ENCODE data around the gene PABPN1L. TPM values are rescaled to one million over a fixed set of nuclear protein-coding genes. Genes with fewer than 3 reads are reported as not detected.

Gene PABPN1L
- total and polyA plus RNA-seq, 2 donors, result 0.09 to 0.34 TPM

- Histone ChIP-seq H3K4me3 (ENCODE audit: low read length in 2 of 2) (no peak overlapping the region), H3K27ac (ENCODE audit: low read depth in 1 of 2, low read length in 1 of 2) (no peak overlapping the region), H3K4me1 (ENCODE audit: control insufficient read depth in 2 of 2, insufficient read depth in 2 of 2, low read length in 2 of 2) (no peaks in the 10 kb centered on the region), H3K9me3 (ENCODE audit: control insufficient read depth in 2 of 2, insufficient read depth in 1 of 2, low read length in 1 of 2) (peaks cover 0 to 1% of the 10 kb centered on the region in 2 donors), H3K36me3 (ENCODE audit: control insufficient read depth in 2 of 2, insufficient read depth in 2 of 2, low read length in 1 of 2) (peaks cover 12 to 24% of the 10 kb centered on the region in 2 donors), H3K27me3 (ENCODE audit: control insufficient read depth in 2 of 2, insufficient read depth in 1 of 2, low read length in 1 of 2) (peaks cover 9 to 25% of the 10 kb centered on the region in 2 donors)
- no peak for DNase-seq (ENCODE audit: low read depth in 6 of 9, low spot score in 9 of 9)
- 97% methylated on average over 15 of the region's 15 CpGs for WGBS
These were observed 718 bp downstream of the PABPN1L start for GRCh38 chr16:88865742-88866141.

- H3K9me3 ChIP-seq (ENCODE audit: control insufficient read depth in 2 of 2, insufficient read depth in 1 of 2, low read length in 1 of 2), result peaks cover 0 to 1% of the 10 kb centered on the region in 2 donors
- H3K4me3 ChIP-seq (ENCODE audit: low read length in 2 of 2), result no peak overlapping the region
- DNase-seq (ENCODE audit: low read depth in 6 of 9, low spot score in 9 of 9), result no peak
- peaks cover 16 to 29% of the 10 kb centered on the region in 2 donors for H3K36me3 ChIP-seq (ENCODE audit: control insufficient read depth in 2 of 2, insufficient read depth in 2 of 2, low read length in 1 of 2)
- no peak overlapping the region for H3K27ac ChIP-seq (ENCODE audit: low read depth in 1 of 2, low read length in 1 of 2)
- 93% methylated on average over 14 of the region's 14 CpGs for WGBS
- peaks cover 5 to 20% of the 10 kb centered on the region in 2 donors for H3K27me3 ChIP-seq (ENCODE audit: control insufficient read depth in 2 of 2, insufficient read depth in 1 of 2, low read length in 1 of 2)
- H3K4me1 ChIP-seq (ENCODE audit: control insufficient read depth in 2 of 2, insufficient read depth in 2 of 2, low read length in 2 of 2), result no peaks in the 10 kb centered on the region
These were observed 1.1 kb downstream of the PABPN1L start for GRCh38 chr16:88865310-88865709.

GRCh38 chr16:88864521-88864920, 1.9 kb downstream of the PABPN1L start:
- no peak overlapping the region for H3K4me3 ChIP-seq (ENCODE audit: low read length in 2 of 2)
- peaks cover 0 to 1% of the 10 kb centered on the region in 2 donors for H3K9me3 ChIP-seq (ENCODE audit: control insufficient read depth in 2 of 2, insufficient read depth in 1 of 2, low read length in 1 of 2)
- WGBS, result 97% methylated on average over 18 of the region's 18 CpGs
- H3K36me3 ChIP-seq (ENCODE audit: control insufficient read depth in 2 of 2, insufficient read depth in 2 of 2, low read length in 1 of 2), result peaks cover 24 to 37% of the 10 kb centered on the region in 2 donors
- H3K4me1 ChIP-seq (ENCODE audit: control insufficient read depth in 2 of 2, insufficient read depth in 2 of 2, low read length in 2 of 2), result no peaks in the 10 kb centered on the region
- no peak overlapping the region for H3K27ac ChIP-seq (ENCODE audit: low read depth in 1 of 2, low read length in 1 of 2)
- DNase-seq (ENCODE audit: low read depth in 6 of 9, low spot score in 9 of 9), result no peak
- H3K27me3 ChIP-seq (ENCODE audit: control insufficient read depth in 2 of 2, insufficient read depth in 1 of 2, low read length in 1 of 2), result peaks cover 2 to 14% of the 10 kb centered on the region in 2 donors

DNA sequence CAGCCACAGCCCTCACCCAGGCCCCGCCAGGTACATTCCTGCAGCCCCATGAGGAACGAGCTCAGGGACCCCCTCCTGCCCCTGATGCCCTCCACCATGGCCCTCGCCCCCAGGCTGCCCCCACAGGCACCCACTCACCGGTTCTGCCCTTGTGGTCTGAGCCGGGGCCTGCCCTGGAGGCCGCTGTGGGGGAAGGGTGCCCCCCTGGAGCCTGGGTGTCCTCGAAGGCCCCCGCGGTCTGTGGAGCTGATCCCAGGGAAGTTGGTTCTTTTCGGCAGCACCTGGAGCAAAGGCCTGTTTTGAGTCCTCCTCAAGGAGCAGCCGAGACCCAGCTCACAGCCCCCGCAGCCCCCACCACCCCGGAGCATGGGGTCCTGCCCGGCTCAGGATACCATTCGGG, 2.4 kb downstream of the PABPN1L start:
- Histone ChIP-seq H3K9me3 (ENCODE audit: control insufficient read depth in 2 of 2, insufficient read depth in 1 of 2, low read length in 1 of 2) (peaks cover 0 to 1% of the 10 kb centered on the region in 2 donors), H3K27me3 (ENCODE audit: control insufficient read depth in 2 of 2, insufficient read depth in 1 of 2, low read length in 1 of 2) (peaks cover 0 to 9% of the 10 kb centered on the region in 2 donors), H3K4me1 (ENCODE audit: control insufficient read depth in 2 of 2, insufficient read depth in 2 of 2, low read length in 2 of 2) (no peaks in the 10 kb centered on the region), H3K4me3 (ENCODE audit: low read length in 2 of 2) (no peak overlapping the region), H3K36me3 (ENCODE audit: control insufficient read depth in 2 of 2, insufficient read depth in 2 of 2, low read length in 1 of 2) (peaks cover 28 to 39% of the 10 kb centered on the region in 2 donors), H3K27ac (ENCODE audit: low read depth in 1 of 2, low read length in 1 of 2) (no peak overlapping the region)
- no peak for DNase-seq (ENCODE audit: low read depth in 6 of 9, low spot score in 9 of 9)
- WGBS, result 95% methylated on average over 15 of the region's 15 CpGs

DNA sequence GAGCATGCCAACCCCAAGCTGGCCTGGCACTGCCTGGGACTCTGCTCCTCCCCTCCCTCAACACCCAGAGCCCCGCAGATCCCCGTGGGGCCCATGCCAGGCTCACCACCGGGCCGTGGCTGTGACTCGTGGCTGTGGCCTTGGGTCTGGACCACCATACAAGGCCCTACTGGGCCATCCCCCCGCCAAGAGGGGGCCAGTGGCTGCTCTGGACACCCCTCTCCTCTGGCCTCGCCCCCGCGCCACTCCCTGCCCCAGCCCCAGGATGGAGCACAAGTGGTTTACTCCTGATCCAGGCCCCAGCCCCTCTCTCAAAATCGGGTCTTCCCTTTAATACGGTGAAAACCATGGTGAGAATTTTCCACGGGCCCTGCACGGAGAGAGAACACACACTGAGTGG, 3.0 kb downstream of the PABPN1L start:
- Histone ChIP-seq H3K36me3 (ENCODE audit: control insufficient read depth in 2 of 2, insufficient read depth in 2 of 2, low read length in 1 of 2) (peaks cover 34 to 39% of the 10 kb centered on the region in 2 donors), H3K4me3 (ENCODE audit: low read length in 2 of 2) (no peak overlapping the region), H3K4me1 (ENCODE audit: control insufficient read depth in 2 of 2, insufficient read depth in 2 of 2, low read length in 2 of 2) (peaks cover 1 to 2% of the 10 kb centered on the region in 2 donors), H3K27ac (ENCODE audit: low read depth in 1 of 2, low read length in 1 of 2) (no peak overlapping the region), H3K9me3 (ENCODE audit: control insufficient read depth in 2 of 2, insufficient read depth in 1 of 2, low read length in 1 of 2) (no peaks in the 10 kb centered on the region), H3K27me3 (ENCODE audit: control insufficient read depth in 2 of 2, insufficient read depth in 1 of 2, low read length in 1 of 2) (peaks cover 0 to 4% of the 10 kb centered on the region in 2 donors)
- 95% methylated on average over 13 of the region's 13 CpGs for WGBS
- no peak for DNase-seq (ENCODE audit: low read depth in 6 of 9, low spot score in 9 of 9)

DNA sequence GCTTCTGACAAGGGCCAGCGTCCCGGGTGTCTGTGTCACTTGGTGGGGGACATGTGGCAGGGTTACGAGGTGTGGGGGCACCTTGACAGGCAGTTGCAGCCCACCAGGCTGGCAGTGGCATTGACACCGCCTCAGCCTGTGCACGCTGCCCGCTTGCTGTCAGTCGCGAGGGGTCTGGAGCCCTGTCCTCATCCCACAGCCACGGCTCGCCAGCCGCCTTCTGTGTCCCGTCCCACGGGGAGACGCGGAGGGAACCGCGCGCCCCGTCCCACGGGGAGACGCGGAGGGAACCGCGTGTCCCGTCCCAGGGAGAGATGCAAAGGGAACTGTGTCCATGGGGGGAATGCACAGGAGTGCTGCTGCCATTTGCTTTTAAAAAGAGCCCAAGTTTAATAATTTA, 3.5 kb downstream of the PABPN1L start:
- no peak overlapping the region for H3K27ac ChIP-seq (ENCODE audit: low read depth in 1 of 2, low read length in 1 of 2)
- no peak for DNase-seq (ENCODE audit: low read depth in 6 of 9, low spot score in 9 of 9)
- peaks cover 34 to 39% of the 10 kb centered on the region in 2 donors for H3K36me3 ChIP-seq (ENCODE audit: control insufficient read depth in 2 of 2, insufficient read depth in 2 of 2, low read length in 1 of 2)
- peaks cover 0 to 4% of the 10 kb centered on the region in 2 donors for H3K27me3 ChIP-seq (ENCODE audit: control insufficient read depth in 2 of 2, insufficient read depth in 1 of 2, low read length in 1 of 2)
- no peak overlapping the region for H3K4me3 ChIP-seq (ENCODE audit: low read length in 2 of 2)
- 94% methylated on average over 25 of the region's 25 CpGs for WGBS
- H3K4me1 ChIP-seq (ENCODE audit: control insufficient read depth in 2 of 2, insufficient read depth in 2 of 2, low read length in 2 of 2), result peaks cover 5 to 6% of the 10 kb centered on the region in 2 donors
- no peaks in the 10 kb centered on the region for H3K9me3 ChIP-seq (ENCODE audit: control insufficient read depth in 2 of 2, insufficient read depth in 1 of 2, low read length in 1 of 2)

DNA sequence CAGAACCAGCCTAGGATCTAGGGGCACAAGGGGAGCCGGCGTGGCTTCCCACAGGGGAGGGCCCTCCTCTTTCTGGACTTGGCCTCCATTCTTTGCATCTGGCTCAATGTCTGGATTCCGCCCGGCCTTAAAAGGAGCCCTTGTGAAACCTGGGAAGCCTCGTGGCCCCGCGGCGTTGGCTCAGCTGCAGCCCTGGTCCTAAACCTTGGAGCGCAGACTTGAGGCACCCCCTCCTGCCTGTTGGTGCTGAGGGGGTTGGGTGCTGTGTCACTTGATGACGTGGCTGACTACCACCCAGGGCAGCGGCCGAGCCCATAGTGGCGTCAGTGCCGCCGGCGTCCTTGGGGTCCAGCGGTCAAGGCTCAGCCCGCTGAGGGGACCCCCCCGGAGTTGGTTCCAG, 5.1 kb downstream of the PABPN1L start:
- H3K4me3 ChIP-seq (ENCODE audit: low read length in 2 of 2), result no peak overlapping the region
- no peaks in the 10 kb centered on the region for H3K9me3 ChIP-seq (ENCODE audit: control insufficient read depth in 2 of 2, insufficient read depth in 1 of 2, low read length in 1 of 2)
- WGBS, result 97% methylated on average over 19 of the region's 19 CpGs
- peaks cover 34 to 39% of the 10 kb centered on the region in 2 donors for H3K36me3 ChIP-seq (ENCODE audit: control insufficient read depth in 2 of 2, insufficient read depth in 2 of 2, low read length in 1 of 2)
- peaks cover 9 to 12% of the 10 kb centered on the region in 2 donors for H3K4me1 ChIP-seq (ENCODE audit: control insufficient read depth in 2 of 2, insufficient read depth in 2 of 2, low read length in 2 of 2)
- no peak overlapping the region for H3K27ac ChIP-seq (ENCODE audit: low read depth in 1 of 2, low read length in 1 of 2)
- no peaks in the 10 kb centered on the region for H3K27me3 ChIP-seq (ENCODE audit: control insufficient read depth in 2 of 2, insufficient read depth in 1 of 2, low read length in 1 of 2)
- DNase-seq (ENCODE audit: low read depth in 6 of 9, low spot score in 9 of 9), result no peak

GRCh38 chr16:88859381-88860091, 6.9 kb downstream of the PABPN1L start:
- no peak for DNase-seq (ENCODE audit: low read depth in 6 of 9, low spot score in 9 of 9)
- no peaks in the 10 kb centered on the region for H3K9me3 ChIP-seq (ENCODE audit: control insufficient read depth in 2 of 2, insufficient read depth in 1 of 2, low read length in 1 of 2)
- 97% methylated on average over 20 of the region's 20 CpGs for WGBS
- no peaks in the 10 kb centered on the region for H3K27me3 ChIP-seq (ENCODE audit: control insufficient read depth in 2 of 2, insufficient read depth in 1 of 2, low read length in 1 of 2)
- peaks cover 17 to 30% of the 10 kb centered on the region in 2 donors for H3K4me1 ChIP-seq (ENCODE audit: control insufficient read depth in 2 of 2, insufficient read depth in 2 of 2, low read length in 2 of 2)
- no peak overlapping the region for H3K27ac ChIP-seq (ENCODE audit: low read depth in 1 of 2, low read length in 1 of 2)
- peaks cover 34 to 39% of the 10 kb centered on the region in 2 donors for H3K36me3 ChIP-seq (ENCODE audit: control insufficient read depth in 2 of 2, insufficient read depth in 2 of 2, low read length in 1 of 2)
- no peak overlapping the region for H3K4me3 ChIP-seq (ENCODE audit: low read length in 2 of 2)

DNA sequence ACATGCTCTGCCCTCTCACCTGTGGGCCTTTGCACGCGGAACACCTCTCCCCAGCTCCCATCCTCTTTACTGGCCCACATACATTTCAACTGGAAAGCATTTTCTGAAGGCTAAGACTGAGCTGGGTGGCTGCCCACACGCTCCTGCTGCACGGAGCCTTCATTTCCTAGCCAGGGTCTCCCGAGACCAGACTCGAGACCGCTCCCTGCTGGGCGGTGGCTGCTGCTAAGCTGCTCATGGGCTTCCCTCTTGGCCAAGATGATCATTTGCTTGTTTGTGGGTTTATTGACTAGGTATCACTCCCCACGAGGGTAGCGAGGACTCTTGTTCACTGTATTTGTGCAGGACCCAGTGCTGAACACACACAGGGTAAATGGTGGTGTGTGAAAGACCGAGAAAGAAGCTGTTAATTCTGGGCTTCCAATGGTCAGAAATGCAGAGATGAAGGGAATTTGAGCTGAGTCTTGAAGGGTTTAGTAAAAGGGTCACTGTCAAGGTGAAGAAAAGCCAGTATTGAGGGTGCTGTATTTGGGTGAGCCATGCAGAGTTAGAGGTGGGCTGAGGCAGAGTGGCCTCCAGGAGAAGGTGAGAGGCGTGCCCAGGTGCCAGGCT, 8.6 kb downstream of the PABPN1L start:
- H3K36me3 ChIP-seq (ENCODE audit: control insufficient read depth in 2 of 2, insufficient read depth in 2 of 2, low read length in 1 of 2), result peaks cover 33 to 34% of the 10 kb centered on the region in 2 donors
- 15% methylated on average over 12 of the region's 12 CpGs for WGBS
- H3K4me1 ChIP-seq (ENCODE audit: control insufficient read depth in 2 of 2, insufficient read depth in 2 of 2, low read length in 2 of 2), result peaks cover 17 to 33% of the 10 kb centered on the region in 2 donors
- no peak overlapping the region for H3K27ac ChIP-seq (ENCODE audit: low read depth in 1 of 2, low read length in 1 of 2)
- no peaks in the 10 kb centered on the region for H3K27me3 ChIP-seq (ENCODE audit: control insufficient read depth in 2 of 2, insufficient read depth in 1 of 2, low read length in 1 of 2)
- H3K9me3 ChIP-seq (ENCODE audit: control insufficient read depth in 2 of 2, insufficient read depth in 1 of 2, low read length in 1 of 2), result peaks cover 0 to 3% of the 10 kb centered on the region in 2 donors
- peak in 8 of 9 donors; percentile 33 to 77 (median 53) for DNase-seq (ENCODE audit: low read depth in 6 of 9, low spot score in 9 of 9)
- H3K4me3 ChIP-seq (ENCODE audit: low read length in 2 of 2), result peak overlapping the region; percentile 94 to 98
